ENCODE data around the gene CAMK2N1.

DNA sequence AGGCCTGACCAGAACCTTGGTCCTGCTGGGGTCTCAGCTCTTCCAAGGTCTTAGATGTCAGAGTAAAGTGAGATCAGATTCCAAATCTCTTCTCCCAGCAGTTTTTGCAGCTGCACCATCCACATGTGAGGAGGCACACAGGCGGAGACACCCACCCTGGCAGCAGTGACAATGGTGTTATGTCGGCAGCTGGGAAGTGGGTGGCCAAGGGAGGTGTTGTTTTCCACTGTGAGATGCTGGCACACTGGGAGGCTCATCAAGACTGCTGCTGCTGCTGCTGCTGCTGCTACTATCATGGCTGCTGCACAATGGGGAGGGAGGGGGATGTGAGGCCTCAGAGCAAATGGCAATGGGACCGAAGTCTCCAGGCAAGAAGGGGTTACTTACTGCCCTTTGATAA, 23.6 kb downstream of the CAMK2N1 start:
- no peak for TF ChIP-seq RCOR1 (IDR thresholded peaks at IDR 0.05; ENCODE audit: low read depth, low read length)
- TF ChIP-seq, protein P1, sequence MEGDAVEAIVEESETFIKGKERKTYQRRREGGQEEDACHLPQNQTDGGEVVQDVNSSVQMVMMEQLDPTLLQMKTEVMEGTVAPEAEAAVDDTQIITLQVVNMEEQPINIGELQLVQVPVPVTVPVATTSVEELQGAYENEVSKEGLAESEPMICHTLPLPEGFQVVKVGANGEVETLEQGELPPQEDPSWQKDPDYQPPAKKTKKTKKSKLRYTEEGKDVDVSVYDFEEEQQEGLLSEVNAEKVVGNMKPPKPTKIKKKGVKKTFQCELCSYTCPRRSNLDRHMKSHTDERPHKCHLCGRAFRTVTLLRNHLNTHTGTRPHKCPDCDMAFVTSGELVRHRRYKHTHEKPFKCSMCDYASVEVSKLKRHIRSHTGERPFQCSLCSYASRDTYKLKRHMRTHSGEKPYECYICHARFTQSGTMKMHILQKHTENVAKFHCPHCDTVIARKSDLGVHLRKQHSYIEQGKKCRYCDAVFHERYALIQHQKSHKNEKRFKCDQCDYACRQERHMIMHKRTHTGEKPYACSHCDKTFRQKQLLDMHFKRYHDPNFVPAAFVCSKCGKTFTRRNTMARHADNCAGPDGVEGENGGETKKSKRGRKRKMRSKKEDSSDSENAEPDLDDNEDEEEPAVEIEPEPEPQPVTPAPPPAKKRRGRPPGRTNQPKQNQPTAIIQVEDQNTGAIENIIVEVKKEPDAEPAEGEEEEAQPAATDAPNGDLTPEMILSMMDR (IDR thresholded peaks at IDR 0.05) = no peak
- TF ChIP-seq, protein P2, sequence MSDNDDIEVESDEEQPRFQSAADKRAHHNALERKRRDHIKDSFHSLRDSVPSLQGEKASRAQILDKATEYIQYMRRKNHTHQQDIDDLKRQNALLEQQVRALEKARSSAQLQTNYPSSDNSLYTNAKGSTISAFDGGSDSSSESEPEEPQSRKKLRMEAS (IDR thresholded peaks at IDR 0.05) = no peak
- TF ChIP-seq RNF2 (IDR thresholded peaks at IDR 0.05; ENCODE audit: borderline replicate concordance, low read depth) = no peak
- TF ChIP-seq, protein P3, sequence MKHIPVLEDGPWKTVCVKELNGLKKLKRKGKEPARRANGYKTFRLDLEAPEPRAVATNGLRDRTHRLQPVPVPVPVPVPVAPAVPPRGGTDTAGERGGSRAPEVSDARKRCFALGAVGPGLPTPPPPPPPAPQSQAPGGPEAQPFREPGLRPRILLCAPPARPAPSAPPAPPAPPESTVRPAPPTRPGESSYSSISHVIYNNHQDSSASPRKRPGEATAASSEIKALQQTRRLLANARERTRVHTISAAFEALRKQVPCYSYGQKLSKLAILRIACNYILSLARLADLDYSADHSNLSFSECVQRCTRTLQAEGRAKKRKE (CRISPR knock-in tag; IDR thresholded peaks at IDR 0.05; ENCODE audit: low read depth) = no peak
- no peak for TF ChIP-seq KDM1A (IDR thresholded peaks at IDR 0.05; ENCODE audit: low read depth)
- TF ChIP-seq, protein P4, sequence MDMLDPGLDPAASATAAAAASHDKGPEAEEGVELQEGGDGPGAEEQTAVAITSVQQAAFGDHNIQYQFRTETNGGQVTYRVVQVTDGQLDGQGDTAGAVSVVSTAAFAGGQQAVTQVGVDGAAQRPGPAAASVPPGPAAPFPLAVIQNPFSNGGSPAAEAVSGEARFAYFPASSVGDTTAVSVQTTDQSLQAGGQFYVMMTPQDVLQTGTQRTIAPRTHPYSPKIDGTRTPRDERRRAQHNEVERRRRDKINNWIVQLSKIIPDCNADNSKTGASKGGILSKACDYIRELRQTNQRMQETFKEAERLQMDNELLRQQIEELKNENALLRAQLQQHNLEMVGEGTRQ (IDR thresholded peaks at IDR 0.05) = no peak
- TF ChIP-seq, protein P5, sequence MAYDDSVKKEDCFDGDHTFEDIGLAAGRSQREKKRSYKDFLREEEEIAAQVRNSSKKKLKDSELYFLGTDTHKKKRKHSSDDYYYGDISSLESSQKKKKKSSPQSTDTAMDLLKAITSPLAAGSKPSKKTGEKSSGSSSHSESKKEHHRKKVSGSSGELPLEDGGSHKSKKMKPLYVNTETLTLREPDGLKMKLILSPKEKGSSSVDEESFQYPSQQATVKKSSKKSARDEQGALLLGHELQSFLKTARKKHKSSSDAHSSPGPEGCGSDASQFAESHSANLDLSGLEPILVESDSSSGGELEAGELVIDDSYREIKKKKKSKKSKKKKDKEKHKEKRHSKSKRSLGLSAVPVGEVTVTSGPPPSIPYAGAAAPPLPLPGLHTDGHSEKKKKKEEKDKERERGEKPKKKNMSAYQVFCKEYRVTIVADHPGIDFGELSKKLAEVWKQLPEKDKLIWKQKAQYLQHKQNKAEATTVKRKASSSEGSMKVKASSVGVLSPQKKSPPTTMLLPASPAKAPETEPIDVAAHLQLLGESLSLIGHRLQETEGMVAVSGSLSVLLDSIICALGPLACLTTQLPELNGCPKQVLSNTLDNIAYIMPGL (CRISPR knock-in tag; IDR thresholded peaks at IDR 0.05; ENCODE audit: borderline replicate concordance) = no peak
- TF ChIP-seq POLR2A (IDR thresholded peaks at IDR 0.05; ENCODE audit: low read length) = no peak
- no peak for TF ChIP-seq MAFK (IDR thresholded peaks at IDR 0.05; ENCODE audit: partially characterized antibody)
- TF ChIP-seq, protein P6, sequence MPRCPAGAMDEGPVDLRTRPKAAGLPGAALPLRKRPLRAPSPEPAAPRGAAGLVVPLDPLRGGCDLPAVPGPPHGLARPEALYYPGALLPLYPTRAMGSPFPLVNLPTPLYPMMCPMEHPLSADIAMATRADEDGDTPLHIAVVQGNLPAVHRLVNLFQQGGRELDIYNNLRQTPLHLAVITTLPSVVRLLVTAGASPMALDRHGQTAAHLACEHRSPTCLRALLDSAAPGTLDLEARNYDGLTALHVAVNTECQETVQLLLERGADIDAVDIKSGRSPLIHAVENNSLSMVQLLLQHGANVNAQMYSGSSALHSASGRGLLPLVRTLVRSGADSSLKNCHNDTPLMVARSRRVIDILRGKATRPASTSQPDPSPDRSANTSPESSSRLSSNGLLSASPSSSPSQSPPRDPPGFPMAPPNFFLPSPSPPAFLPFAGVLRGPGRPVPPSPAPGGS (IDR thresholded peaks at IDR 0.05) = no peak
- TF ChIP-seq EP300 (IDR thresholded peaks at IDR 0.05) = no peak
- TF ChIP-seq, protein P7, sequence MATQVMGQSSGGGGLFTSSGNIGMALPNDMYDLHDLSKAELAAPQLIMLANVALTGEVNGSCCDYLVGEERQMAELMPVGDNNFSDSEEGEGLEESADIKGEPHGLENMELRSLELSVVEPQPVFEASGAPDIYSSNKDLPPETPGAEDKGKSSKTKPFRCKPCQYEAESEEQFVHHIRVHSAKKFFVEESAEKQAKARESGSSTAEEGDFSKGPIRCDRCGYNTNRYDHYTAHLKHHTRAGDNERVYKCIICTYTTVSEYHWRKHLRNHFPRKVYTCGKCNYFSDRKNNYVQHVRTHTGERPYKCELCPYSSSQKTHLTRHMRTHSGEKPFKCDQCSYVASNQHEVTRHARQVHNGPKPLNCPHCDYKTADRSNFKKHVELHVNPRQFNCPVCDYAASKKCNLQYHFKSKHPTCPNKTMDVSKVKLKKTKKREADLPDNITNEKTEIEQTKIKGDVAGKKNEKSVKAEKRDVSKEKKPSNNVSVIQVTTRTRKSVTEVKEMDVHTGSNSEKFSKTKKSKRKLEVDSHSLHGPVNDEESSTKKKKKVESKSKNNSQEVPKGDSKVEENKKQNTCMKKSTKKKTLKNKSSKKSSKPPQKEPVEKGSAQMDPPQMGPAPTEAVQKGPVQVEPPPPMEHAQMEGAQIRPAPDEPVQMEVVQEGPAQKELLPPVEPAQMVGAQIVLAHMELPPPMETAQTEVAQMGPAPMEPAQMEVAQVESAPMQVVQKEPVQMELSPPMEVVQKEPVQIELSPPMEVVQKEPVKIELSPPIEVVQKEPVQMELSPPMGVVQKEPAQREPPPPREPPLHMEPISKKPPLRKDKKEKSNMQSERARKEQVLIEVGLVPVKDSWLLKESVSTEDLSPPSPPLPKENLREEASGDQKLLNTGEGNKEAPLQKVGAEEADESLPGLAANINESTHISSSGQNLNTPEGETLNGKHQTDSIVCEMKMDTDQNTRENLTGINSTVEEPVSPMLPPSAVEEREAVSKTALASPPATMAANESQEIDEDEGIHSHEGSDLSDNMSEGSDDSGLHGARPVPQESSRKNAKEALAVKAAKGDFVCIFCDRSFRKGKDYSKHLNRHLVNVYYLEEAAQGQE (IDR thresholded peaks at IDR 0.05) = no peak

Measured in A549 (cell line).